CD8-positive, alpha-beta memory T cell (primary cell): ENCODE results near the gene BLOC1S1. TPM values are rescaled to one million over a fixed set of nuclear protein-coding genes. Genes with fewer than 3 reads are reported as not detected.

Experiments
- CTCF ChIA-PET: fragments of 350-600 bp; sonication (Branson Sonifier 250); formaldehyde crosslinking; loops from one replicate; lab custom pipeline; 2021; ENCODE audit warnings: antibody characterized with exemption; lab: Charles Lee
- POLR2A ChIA-PET: fragments of 350-600 bp; sonication (Branson Sonifier 250); formaldehyde crosslinking; loops from one replicate; lab custom pipeline; 2021; ENCODE audit warnings: antibody characterized with exemption; lab: Charles Lee
- DNase-seq, 5 donors: peaks; one replicate each; pipeline versions ENCODE4 v3.0.0 to v3.0.0-alpha.2; 2020 to 2022; ENCODE audit warnings: mixed read lengths in 1 of 5
- H3K27ac ChIP-seq: one replicate; pipeline ENCODE4 v1.7.0; 2013; ENCODE audit warnings: low read depth, mild to moderate bottlenecking, low read length, moderate library complexity
- H3K27me3 ChIP-seq: 2 replicates; pipeline ENCODE4 v1.7.0; 2013; ENCODE audit warnings: low read length, mild to moderate bottlenecking; ENCODE audit not compliant: insufficient read depth, poor library complexity, severe bottlenecking
- H3K36me3 ChIP-seq: 2 replicates; pipeline ENCODE4 v1.7.0; 2013; ENCODE audit warnings: mild to moderate bottlenecking, low read length, moderate library complexity; ENCODE audit not compliant: insufficient read depth
- H3K4me1 ChIP-seq: 2 replicates; pipeline ENCODE4 v1.7.0; 2013; ENCODE audit warnings: mild to moderate bottlenecking, low read length, moderate library complexity; ENCODE audit not compliant: insufficient read depth
- H3K4me3 ChIP-seq: 2 replicates; pipeline ENCODE4 v1.7.0; 2013; ENCODE audit warnings: mild to moderate bottlenecking, low read length
- H3K9me3 ChIP-seq: 2 replicates; pipeline ENCODE4 v1.7.0; 2013; ENCODE audit warnings: mild to moderate bottlenecking, low read length
- H3K27ac Mint-ChIP-seq, 8 donors: one replicate each; pipeline ENCODE4 v1.8.0; 2020 to 2021; ENCODE audit warnings: mixed read lengths in 8 of 8, mild to moderate bottlenecking in 6 of 8, inconsistent platforms in 3 of 8, moderate library complexity in 3 of 8
- H3K27me3 Mint-ChIP-seq, 2 donors: one replicate each; pipeline ENCODE4 v1.8.0; 2020 to 2021; ENCODE audit warnings: mixed read lengths in 2 of 2, mild to moderate bottlenecking in 1 of 2, moderate library complexity in 1 of 2
- H3K36me3 Mint-ChIP-seq, 3 donors: one replicate each; pipeline ENCODE4 v1.8.0; 2020 to 2021; ENCODE audit warnings: mixed read lengths in 3 of 3, inconsistent platforms in 1 of 3, mild to moderate bottlenecking in 1 of 3
- H3K4me1 Mint-ChIP-seq, 3 donors: one replicate each; pipeline ENCODE4 v1.8.0; 2020 to 2021; ENCODE audit warnings: mixed read lengths in 3 of 3, inconsistent platforms in 1 of 3, mild to moderate bottlenecking in 1 of 3
- H3K4me3 Mint-ChIP-seq, 7 donors: one replicate each; pipeline ENCODE4 v1.8.0; 2020 to 2021; ENCODE audit warnings: mixed read lengths in 7 of 7, mild to moderate bottlenecking in 6 of 7, moderate library complexity in 4 of 7, inconsistent platforms in 2 of 7
- H3K9me3 Mint-ChIP-seq, 5 donors: one replicate each; pipeline ENCODE4 v1.8.0; 2020 to 2022; ENCODE audit warnings: mixed read lengths in 5 of 5, mild to moderate bottlenecking in 3 of 5, moderate library complexity in 2 of 5, inconsistent platforms in 1 of 5
- polyA plus RNA-seq: library from polyadenylated mRNA; unstranded; fragments of 300-500 nt; fragmentation: Illumina TruSeq; gene quantifications from one replicate; pipeline ENCODE4 v1.2.3, GENCODE V29; 2021
- total RNA-seq, 2 experiments: library from RNA; stranded (reverse); gene quantifications; one replicate each; pipeline ENCODE4 v1.2.3, GENCODE V29; 2021

Gene BLOC1S1
- total and polyA plus RNA-seq, 3 experiments from 2014 or later = 90.2 to 110 (median 97.5) TPM

GRCh38 chr12:55707841-55708694 is 7.8 kb upstream of the BLOC1S1 start, which contains the start of gene ITGA7:
ITGA7 (minus strand) TSS chr12:55707904; CDS start chr12:55707682, 222 bp downstream.
- H3K36me3 ChIP-seq = no peaks in the 10 kb centered on the region
- POLR2A ChIA-PET = no interaction called here
- peaks cover 25 to 28% of the 10 kb centered on the region in 2 donors for H3K27me3 Mint-ChIP-seq

GRCh38 chr12:55708695-55709233 is 7.1 kb upstream of the BLOC1S1 start:
- peak overlapping the region in 2 of 8 donors; percentile 57 to 64 for H3K27ac Mint-ChIP-seq
- Histone ChIP-seq H3K27ac (no peak overlapping the region), H3K9me3 (no peaks in the 10 kb centered on the region), H3K36me3 (no peaks in the 10 kb centered on the region), H3K4me3 (peak overlapping the region; percentile 60), H3K4me1 (peaks cover 16% of the 10 kb centered on the region), H3K27me3 (peaks cover 12% of the 10 kb centered on the region)
- ChIA-PET POLR2A (no interaction called here), CTCF (no interaction called here)
- H3K4me1 Mint-ChIP-seq = peaks cover 18 to 22% (median 20%) of the 10 kb centered on the region in 3 donors
- H3K27me3 Mint-ChIP-seq = peaks cover 25% of the 10 kb centered on the region in 2 donors
- peak overlapping the region; percentile 71 to 93 (median 87) for H3K4me3 Mint-ChIP-seq
- DNase-seq = no peak
- H3K36me3 Mint-ChIP-seq = no peaks in the 10 kb centered on the region
- H3K9me3 Mint-ChIP-seq = no peaks in the 10 kb centered on the region

More at GRCh38 chr12:55707841-55708694, 7.8 kb upstream of the BLOC1S1 start, which contains the start of gene ITGA7:
- H3K4me1 Mint-ChIP-seq = peaks cover 18 to 22% (median 20%) of the 10 kb centered on the region in 3 donors
- no peaks in the 10 kb centered on the region for H3K9me3 Mint-ChIP-seq
- peak; percentile 36 to 73 (median 52) for DNase-seq
- H3K4me3 Mint-ChIP-seq = peak within 1 kb of the TSS; percentile 71 to 93 (median 87)
- H3K27ac Mint-ChIP-seq = peak within 1 kb of the TSS in 4 of 8 donors; percentile 35 to 81 (median 60)
- CTCF ChIA-PET = interaction anchor here (1.4 kb wide), 2 partner anchors 17 to 52 kb away, joined by 4 to 5 read pairs; no protein-coding TSS in a partner anchor
- Histone ChIP-seq H3K4me1 (peaks cover 16% of the 10 kb centered on the region), H3K4me3 (peak within 1 kb of the TSS; percentile 60), H3K9me3 (no peaks in the 10 kb centered on the region), H3K27ac (no peak within 1 kb of the TSS), H3K27me3 (peaks cover 12% of the 10 kb centered on the region)
- H3K36me3 Mint-ChIP-seq = no peaks in the 10 kb centered on the region

- H3K9me3 ChIP-seq = no peaks in the 10 kb centered on the region
- Mint-ChIP-seq H3K27ac (peak overlapping the region in 2 of 8 donors; percentile 29 to 69), H3K4me3 (no peak overlapping the region), H3K4me1 (peaks cover 31 to 35% (median 35%) of the 10 kb centered on the region in 3 donors), H3K27me3 (peaks cover 19% of the 10 kb centered on the region in 2 donors), H3K36me3 (peaks cover 0 to 5% (median 0%) of the 10 kb centered on the region in 3 donors), H3K9me3 (no peaks in the 10 kb centered on the region)
- H3K27ac ChIP-seq = no peak overlapping the region
- no peaks in the 10 kb centered on the region for H3K36me3 ChIP-seq
- H3K4me3 ChIP-seq = no peak overlapping the region
- no peak for DNase-seq
- H3K4me1 ChIP-seq = peaks cover 27% of the 10 kb centered on the region
- CTCF ChIA-PET = interaction anchor here (2.2 kb wide), 1 partner anchor 25 kb away, joined by 6 read pairs; no protein-coding TSS in a partner anchor
- POLR2A ChIA-PET = no interaction called here
- peaks cover 3% of the 10 kb centered on the region for H3K27me3 ChIP-seq
These were observed 3.9 kb upstream of the BLOC1S1 start for GRCh38 chr12:55711786-55712553.

GRCh38 chr12:55712700-55713415 is 3.0 kb upstream of the BLOC1S1 start:
- CTCF ChIA-PET = interaction anchor here (2.2 kb wide), 1 partner anchor 24 kb away, joined by 6 read pairs; no protein-coding TSS in a partner anchor

GRCh38 chr12:55713721-55714120 is 2.1 kb upstream of the BLOC1S1 start:
- Histone ChIP-seq H3K4me1 (peaks cover 20% of the 10 kb centered on the region), H3K36me3 (no peaks in the 10 kb centered on the region), H3K27ac (no peak overlapping the region), H3K27me3 (no peaks in the 10 kb centered on the region), H3K9me3 (no peaks in the 10 kb centered on the region), H3K4me3 (no peak overlapping the region)
- Mint-ChIP-seq H3K9me3 (no peaks in the 10 kb centered on the region), H3K4me3 (peak overlapping the region in 3 of 7 donors; percentile 44 to 87 (median 44)), H3K27me3 (peaks cover 8 to 9% of the 10 kb centered on the region in 2 donors), H3K36me3 (peaks cover 0 to 11% (median 0%) of the 10 kb centered on the region in 3 donors), H3K27ac (peak overlapping the region in 1 of 8 donors; percentile 73), H3K4me1 (peaks cover 32 to 40% (median 36%) of the 10 kb centered on the region in 3 donors)
- ChIA-PET CTCF (no interaction called here), POLR2A (interaction anchor here (0.6 kb wide), 1 partner anchor 31 kb away, joined by 3 read pairs; no protein-coding TSS in a partner anchor)
- no peak for DNase-seq

More at GRCh38 chr12:55712700-55713415, 3.0 kb upstream of the BLOC1S1 start:
- no peaks in the 10 kb centered on the region for H3K9me3 ChIP-seq
- no peaks in the 10 kb centered on the region for H3K27me3 ChIP-seq
- POLR2A ChIA-PET = interaction anchor here (0.6 kb wide), 1 partner anchor 745 kb away, joined by 8 read pairs; no protein-coding TSS in a partner anchor
- Mint-ChIP-seq H3K9me3 (no peaks in the 10 kb centered on the region), H3K36me3 (peaks cover 0 to 5% (median 0%) of the 10 kb centered on the region in 3 donors), H3K27me3 (peaks cover 14 to 15% of the 10 kb centered on the region in 2 donors), H3K27ac (peak overlapping the region in 1 of 8 donors; percentile 69), H3K4me3 (peak overlapping the region in 1 of 7 donors; percentile 87), H3K4me1 (peaks cover 35 to 39% (median 38%) of the 10 kb centered on the region in 3 donors)
- H3K4me1 ChIP-seq = peaks cover 27% of the 10 kb centered on the region
- H3K27ac ChIP-seq = no peak overlapping the region
- no peak overlapping the region for H3K4me3 ChIP-seq
- no peaks in the 10 kb centered on the region for H3K36me3 ChIP-seq
- DNase-seq = no peak

- Histone ChIP-seq H3K27ac (peak overlapping the region; percentile 79), H3K4me1 (peaks cover 18% of the 10 kb centered on the region), H3K36me3 (no peaks in the 10 kb centered on the region), H3K27me3 (no peaks in the 10 kb centered on the region), H3K9me3 (no peaks in the 10 kb centered on the region), H3K4me3 (peak overlapping the region; percentile 98)
- no peak for DNase-seq
- Mint-ChIP-seq H3K4me1 (peaks cover 29 to 49% (median 31%) of the 10 kb centered on the region in 3 donors), H3K4me3 (peak overlapping the region; percentile 82 to 97 (median 93)), H3K27me3 (peaks cover 0 to 7% of the 10 kb centered on the region in 2 donors), H3K36me3 (peaks cover 0 to 19% (median 0%) of the 10 kb centered on the region in 3 donors), H3K27ac (peak overlapping the region; percentile 89 to 98 (median 95)), H3K9me3 (no peaks in the 10 kb centered on the region)
- CTCF ChIA-PET = interaction anchor here (0.5 to 3.8 kb wide), 7 partner anchors 9 to 781 kb away, joined by 3 to 37 read pairs (median 4); partner anchors contain the start of gene DNAJC14
- POLR2A ChIA-PET = interaction anchor here (0.7 to 2.3 kb wide), 7 partner anchors 9 to 971 kb away, joined by 3 to 8 read pairs (median 4); partner anchors contain the start of genes CD63, ORMDL2 and SARNP
These were observed 579 bp upstream of the BLOC1S1 start for GRCh38 chr12:55715169-55715764.
